Keratinocyte (primary cell): ENCODE results near the gene ELP5. TPM values are rescaled to one million over a fixed set of nuclear protein-coding genes. Genes with fewer than 3 reads are reported as not detected.

Experiments
- DNase-seq: peaks from one replicate; pipeline ENCODE4 v3.0.0-alpha.2; 2011; ENCODE audit warnings: low read depth, missing footprints, low spot score
- FAIRE-seq: peaks from 2 replicates; lab custom pipeline; 2011; peaks lifted over from hg19 to GRCh38; lab: Jason Lieb, UNC
- H2AFZ ChIP-seq: 2 replicates; pipeline ENCODE4 v1.6.0; 2012; ENCODE audit warnings: low read length, control low read depth, inconsistent platforms; ENCODE audit not compliant: control insufficient read depth
- H3K27ac ChIP-seq: 2 replicates; pipeline ENCODE4 v1.5.1; 2011; ENCODE audit warnings: low read length; ENCODE audit not compliant: control insufficient read depth, insufficient read depth
- H3K27me3 ChIP-seq: 3 replicates; pipeline ENCODE4 v1.6.0; 2011; ENCODE audit warnings: low read length; ENCODE audit not compliant: control insufficient read depth, insufficient read depth; ENCODE audit errors: extremely low read depth
- H3K36me3 ChIP-seq, 2 experiments: 2 replicates in 1 of 2; 3 replicates in 1 of 2; pipeline ENCODE4 v1.5.1; 2011; ENCODE audit warnings: low read length in 2 of 2, mild to moderate bottlenecking in 1 of 2; ENCODE audit not compliant: control insufficient read depth in 2 of 2, insufficient read depth in 2 of 2; ENCODE audit errors: extremely low read depth in 1 of 2
- H3K4me1 ChIP-seq: 3 replicates; pipeline ENCODE4 v1.5.1; 2011; ENCODE audit warnings: low read length; ENCODE audit not compliant: control insufficient read depth, insufficient read depth; ENCODE audit errors: extremely low read depth
- H3K4me2 ChIP-seq: 3 replicates; pipeline ENCODE4 v1.6.0; 2011; ENCODE audit warnings: low read depth, low read length; ENCODE audit not compliant: control insufficient read depth, insufficient read depth; ENCODE audit errors: extremely low read depth
- H3K4me3 ChIP-seq, 3 experiments: fragments of 200-600 bp in 1 of 3; sonication (generic) in 1 of 3; 2 replicates in 2 of 3; 3 replicates in 1 of 3; pipeline ENCODE4 v1.5.1; 2011 to 2016; ENCODE audit warnings: low read length in 3 of 3, mild to moderate bottlenecking in 3 of 3, control low read depth in 2 of 3, inconsistent platforms in 1 of 3, low read depth in 1 of 3, mixed read lengths in 1 of 3, mixed run types in 1 of 3, moderate library complexity in 1 of 3; ENCODE audit not compliant: control insufficient read depth in 2 of 3, insufficient read depth in 2 of 3; ENCODE audit errors: extremely low read depth in 1 of 3
- H3K79me2 ChIP-seq: 2 replicates; pipeline ENCODE4 v1.6.0; 2012; ENCODE audit warnings: low read length; ENCODE audit not compliant: control insufficient read depth, insufficient read depth
- H3K9ac ChIP-seq: 3 replicates; pipeline ENCODE4 v1.6.0; 2011; ENCODE audit warnings: low read length; ENCODE audit not compliant: control insufficient read depth, insufficient read depth; ENCODE audit errors: extremely low read depth
- H3K9me1 ChIP-seq: 3 replicates; pipeline ENCODE4 v1.6.0; 2011; ENCODE audit warnings: low read length; ENCODE audit not compliant: control insufficient read depth, insufficient read depth; ENCODE audit errors: extremely low read depth
- H3K9me3 ChIP-seq: 2 replicates; pipeline ENCODE4 v1.5.1; 2012; ENCODE audit warnings: low read depth, low read length; ENCODE audit not compliant: control insufficient read depth
- H4K20me1 ChIP-seq: 3 replicates; pipeline ENCODE4 v1.6.0; 2011; ENCODE audit warnings: low read length; ENCODE audit not compliant: control insufficient read depth, insufficient read depth; ENCODE audit errors: extremely low read depth
- CTCF ChIP-seq, 3 experiments: IDR thresholded peaks in 1 of 3; conservative IDR thresholded peaks in 1 of 3; optimal IDR thresholded peaks in 1 of 3; 2 replicates in 2 of 3; 3 replicates in 1 of 3; pipeline versions ENCODE3 to v1.5.1; 2011; ENCODE audit warnings: low read length in 3 of 3, mild to moderate bottlenecking in 3 of 3, moderate library complexity in 2 of 3, control low read depth in 1 of 3, inconsistent platforms in 1 of 3; ENCODE audit not compliant: insufficient read depth in 2 of 3; ENCODE audit errors: extremely low read depth in 1 of 3
- EZH2 ChIP-seq: IDR thresholded peaks from one replicate; pipeline ENCODE4 v1.6.1; 2012; ENCODE audit warnings: inconsistent platforms, mild to moderate bottlenecking, low read length, moderate library complexity
- dilution Hi-C: fragments of 300-500 bp; cut with MboI; formaldehyde crosslinking; loops from one replicate; pipeline ENCODE4 v1.7.0; 2020; ENCODE audit warnings: low sequenced_read_pairs; ENCODE audit not compliant: extremely low pct_ligation_motif_present
- polyA plus RNA-seq, 5 experiments: library from polyadenylated mRNA; depleted of rRNA in 3 of 5; stranded (reverse) in 3 of 5; stranded (forward) in 1 of 5; unstranded in 1 of 5; fragments of >200 nt; gene quantifications; 1 replicate in 1 of 5; 2 replicates in 3 of 5; 3 replicates in 1 of 5; pipeline versions ENCODE4 v1.2.1 to v1.2.3, GENCODE V29; 2011 to 2012; ENCODE audit warnings: missing spikeins in 2 of 5, low read depth in 1 of 5, low replicate concordance in 1 of 5

Gene ELP5
- polyA plus RNA-seq, 1 donor (not counting 4 experiments of a cell fraction or from before 2014, with no cell fraction given), result 19.4 TPM

- Histone ChIP-seq H3K27ac (peak within 1 kb of the TSS; percentile 93), H4K20me1 (peaks cover 3% of the 10 kb centered on the region), H3K9me3 (no peaks in the 10 kb centered on the region), H3K36me3 (peaks cover 13 to 35% of the 10 kb centered on the region in 2 experiments), H3K4me3 (peak within 1 kb of the TSS; percentile 63 to 98 (median 93)), H3K4me2 (peak within 1 kb of the TSS; percentile 96), H3K79me2 (peaks cover 62% of the 10 kb centered on the region), H2AFZ (peak within 1 kb of the TSS; percentile 56), H3K9me1 (peaks cover 2% of the 10 kb centered on the region), H3K9ac (peak within 1 kb of the TSS; percentile 94), H3K4me1 (peaks cover 33% of the 10 kb centered on the region), H3K27me3 (no peaks in the 10 kb centered on the region)
- dilution Hi-C loops, result no loop called here
- FAIRE-seq (peak; percentile 84), DNase-seq (peak; percentile 88)
- TF ChIP-seq EZH2, result no peak
- TF ChIP-seq CTCF (optimal IDR thresholded peaks at IDR 0.05 in 1 of 3, IDR thresholded peaks at IDR 0.05 in 1 of 3, conservative IDR thresholded peaks at IDR 0.05 in 1 of 3; ENCODE audit: extremely low read depth in 1 of 3, insufficient read depth in 2 of 3, low read length in 3 of 3), result no peak
Observed at GRCh38 chr17:7234083-7234951, 17.7 kb upstream of the ELP5 start, which contains the start of gene DVL2. TSS of gene DVL2 (minus strand) at chr17:7234517. CDS start at chr17:7234262, 255 bp downstream.

- peak overlapping the region; percentile 18 for H3K9ac ChIP-seq
- FAIRE-seq, result no peak
- peaks cover 14 to 31% of the 10 kb centered on the region in 2 experiments for H3K36me3 ChIP-seq
- peaks cover 60% of the 10 kb centered on the region for H3K79me2 ChIP-seq
- no peak overlapping the region for H3K4me3 ChIP-seq
- TF ChIP-seq CTCF (optimal IDR thresholded peaks at IDR 0.05 in 1 of 3, IDR thresholded peaks at IDR 0.05 in 1 of 3, conservative IDR thresholded peaks at IDR 0.05 in 1 of 3; ENCODE audit: extremely low read depth in 1 of 3, insufficient read depth in 2 of 3, low read length in 3 of 3), result no peak
- no peak for TF ChIP-seq EZH2
- dilution Hi-C loops, result no loop called here
- no peaks in the 10 kb centered on the region for H3K9me3 ChIP-seq
- H3K4me1 ChIP-seq, result peaks cover 41% of the 10 kb centered on the region
- no peaks in the 10 kb centered on the region for H3K27me3 ChIP-seq
- peaks cover 3% of the 10 kb centered on the region for H4K20me1 ChIP-seq
- peaks cover 2% of the 10 kb centered on the region for H3K9me1 ChIP-seq
- H2AFZ ChIP-seq, result no peak overlapping the region
- no peak for DNase-seq
- H3K27ac ChIP-seq, result peak overlapping the region; percentile 93
- H3K4me2 ChIP-seq, result peak overlapping the region; percentile 9
Observed at GRCh38 chr17:7235693-7236665, 16.0 kb upstream of the ELP5 start.
